ENCODE results near the gene HOXB9. TPM values are rescaled to one million over a fixed set of nuclear protein-coding genes. Genes with fewer than 3 reads are reported as not detected.

Gene HOXB9
- total RNA-seq, 4 donors from 2014 or later, result 0.17 to 0.38 TPM; not detected in 2

GRCh38 chr17:48595278-48595999 lies 30.7 kb downstream of the HOXB9 start:
- no peak for TF ChIP-seq CTCF (IDR thresholded peaks at IDR 0.05; ENCODE audit: low read depth)

- no peak for TF ChIP-seq CTCF (IDR thresholded peaks at IDR 0.05; ENCODE audit: low read depth)
Measured at GRCh38 chr17:48594538-48595277, 31.4 kb downstream of the HOXB9 start.

DNA sequence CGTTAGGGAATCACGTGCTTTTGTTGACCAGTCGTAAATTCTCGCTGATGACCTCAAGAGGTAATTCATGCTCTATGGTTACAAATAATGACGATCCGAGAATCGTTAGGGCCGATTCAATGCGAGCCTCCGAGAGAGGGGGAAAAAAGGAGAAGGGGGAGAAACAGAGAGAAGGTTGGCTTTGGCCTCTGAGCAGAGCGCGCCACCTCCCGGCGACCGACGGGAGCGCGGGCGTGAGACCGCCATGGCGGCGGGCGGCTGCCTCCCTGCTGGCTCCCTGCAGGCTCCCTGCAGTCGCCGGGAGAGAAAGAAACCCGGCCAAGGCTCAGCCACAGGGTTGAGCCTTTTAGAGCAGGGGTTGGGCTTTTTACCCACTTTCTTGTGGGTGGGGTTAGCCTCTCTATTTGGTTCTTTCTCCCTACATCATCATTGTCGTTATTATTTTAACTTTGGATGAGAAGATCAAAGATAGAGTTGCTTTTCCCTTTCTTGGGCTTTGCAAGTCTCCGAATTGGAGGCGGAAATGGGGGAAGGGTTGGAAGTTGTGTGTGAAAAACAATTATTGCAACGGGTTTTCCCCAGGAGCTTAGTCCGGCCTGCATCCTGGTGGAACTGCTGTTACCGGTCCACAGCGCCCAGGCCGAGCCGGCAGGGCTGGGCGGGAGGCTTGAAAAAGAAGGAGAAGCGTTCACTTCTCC lies 32.2 kb downstream of the HOXB9 start:
- TF ChIP-seq CTCF (IDR thresholded peaks at IDR 0.05; ENCODE audit: low read depth), result no peak

DNA sequence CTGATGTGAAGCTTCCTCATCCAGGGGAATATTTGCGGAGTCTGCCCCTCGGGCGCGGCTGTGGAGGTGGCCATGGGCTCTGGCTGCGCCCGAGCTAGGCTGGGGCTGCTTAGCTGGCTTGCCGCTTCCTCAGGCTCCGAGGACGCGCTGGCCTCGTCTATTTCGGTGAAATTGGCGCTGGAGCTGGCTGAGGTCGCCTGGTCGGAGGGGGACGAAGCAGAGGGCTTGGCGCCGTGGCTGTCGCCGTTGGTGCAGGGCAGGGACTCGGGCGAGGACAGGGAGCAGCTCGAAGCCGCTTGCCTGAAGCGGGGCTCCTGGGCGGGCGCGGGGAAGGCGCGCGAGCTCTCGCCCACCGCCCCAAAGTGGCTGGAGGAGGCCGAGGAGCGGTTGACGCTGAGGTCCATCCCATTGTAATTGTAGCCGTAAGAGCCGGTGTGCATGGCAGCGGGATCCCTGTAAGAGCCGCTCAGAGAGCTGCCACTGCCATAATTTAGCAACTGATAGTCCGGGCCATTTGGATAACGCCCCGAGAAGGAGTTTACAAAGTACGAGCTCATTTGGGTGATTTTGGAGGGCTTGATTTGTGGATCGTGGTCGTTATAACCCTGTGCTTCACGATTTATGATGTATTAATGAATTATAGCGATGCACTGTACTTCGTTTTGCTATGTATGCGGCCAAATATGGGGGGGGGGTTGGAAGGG lies 32.9 kb downstream of the HOXB9 start, which contains the start of gene HOXB5:
Gene HOXB5 (minus strand): TSS at position 654 of the 704 bp plus-strand sequence. CDS start 97 bp downstream, at position 557.
- no peak for TF ChIP-seq CTCF (IDR thresholded peaks at IDR 0.05; ENCODE audit: low read depth)

DNA sequence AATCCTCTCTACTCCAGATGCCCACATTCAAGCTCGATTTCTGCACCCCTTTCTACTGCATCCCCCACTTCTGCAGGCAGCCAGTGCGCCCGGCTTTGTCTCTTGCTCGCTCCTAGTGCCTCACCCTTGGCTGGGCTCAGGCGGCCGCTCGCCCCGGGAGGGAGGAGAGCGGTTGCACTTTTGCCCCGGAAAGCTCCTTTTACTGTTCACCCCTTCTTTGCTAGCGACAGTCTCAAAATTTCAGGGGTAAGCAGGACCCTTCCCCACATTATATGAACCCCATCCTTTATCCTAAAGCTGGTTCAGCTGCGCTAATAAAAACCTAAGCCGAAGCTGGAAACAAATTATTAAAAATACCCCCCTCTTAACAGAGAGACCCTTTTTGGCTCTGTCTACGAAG lies 33.6 kb downstream of the HOXB9 start:
- no peak for TF ChIP-seq CTCF (IDR thresholded peaks at IDR 0.05; ENCODE audit: low read depth)

DNA sequence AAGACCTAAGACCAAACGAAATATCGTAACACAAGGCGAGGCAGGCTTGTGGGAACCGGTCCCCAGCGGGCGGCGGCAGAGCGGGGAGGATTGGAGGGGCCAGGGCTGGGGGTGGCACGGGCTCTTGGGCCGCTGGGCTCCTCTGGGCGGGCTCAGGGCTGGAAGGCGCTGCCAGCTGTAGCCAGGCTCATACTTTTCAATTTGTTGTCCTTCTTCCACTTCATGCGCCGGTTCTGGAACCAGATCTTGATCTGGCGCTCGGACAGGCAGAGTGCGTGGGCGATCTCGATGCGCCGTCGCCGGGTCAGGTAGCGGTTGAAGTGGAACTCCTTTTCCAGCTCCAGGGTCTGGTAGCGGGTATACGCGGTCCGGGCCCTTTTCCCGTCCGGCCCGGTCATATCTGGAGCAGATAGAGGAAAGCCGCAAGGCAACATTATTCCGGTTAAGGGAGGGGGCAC lies 34.1 kb downstream of the HOXB9 start:
- TF ChIP-seq CTCF (IDR thresholded peaks at IDR 0.05; ENCODE audit: low read depth), result no peak

Measured in subcutaneous adipose tissue (tissue), 4 donors.